ENCODE data around the gene ATP6AP1. TPM values are rescaled to one million over a fixed set of nuclear protein-coding genes. Genes with fewer than 3 reads are reported as not detected.

ATP6AP1 gene
- total and polyA plus RNA-seq, 3 donors from 2014 or later = 95.1 to 158 (median 119) TPM

DNA sequence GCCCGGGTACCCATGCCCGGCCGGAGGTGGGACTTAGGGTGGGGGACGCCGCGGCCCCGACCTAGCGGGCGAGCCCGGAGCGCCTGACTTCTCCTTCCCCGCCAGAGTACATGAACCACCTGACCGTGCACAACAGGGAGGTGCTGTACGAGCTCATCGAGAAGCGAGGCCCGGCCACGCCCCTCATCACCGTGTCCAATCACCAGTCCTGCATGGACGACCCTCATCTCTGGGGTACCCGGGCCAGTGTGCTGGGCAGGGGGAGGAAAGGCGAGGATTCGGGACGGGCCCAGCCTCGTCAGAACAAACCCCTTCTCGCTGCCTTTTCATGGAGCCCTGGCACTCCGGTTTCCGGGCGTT, 16.5 kb upstream of the ATP6AP1 start:
- no peaks in the 10 kb centered on the region for H3K9me3 ChIP-seq
- H3K27me3 ChIP-seq = no peaks in the 10 kb centered on the region
- intact Hi-C loops (cut with DNase I; ENCODE audit: low total_unique reads) = no loop called here
- peak overlapping the region; percentile 92 to 93 for H3K27ac ChIP-seq
- peak overlapping the region; percentile 60 to 79 for H3K4me3 ChIP-seq
- no peaks in the 10 kb centered on the region for H3K4me1 ChIP-seq
- H3K36me3 ChIP-seq (ENCODE audit: low read depth, missing control alignments) = no peaks in the 10 kb centered on the region
- peak; percentile 84 for DNase-seq
- no peak for TF ChIP-seq POLR2A (IDR thresholded peaks at IDR 0.05)
- TF ChIP-seq, protein P1, sequence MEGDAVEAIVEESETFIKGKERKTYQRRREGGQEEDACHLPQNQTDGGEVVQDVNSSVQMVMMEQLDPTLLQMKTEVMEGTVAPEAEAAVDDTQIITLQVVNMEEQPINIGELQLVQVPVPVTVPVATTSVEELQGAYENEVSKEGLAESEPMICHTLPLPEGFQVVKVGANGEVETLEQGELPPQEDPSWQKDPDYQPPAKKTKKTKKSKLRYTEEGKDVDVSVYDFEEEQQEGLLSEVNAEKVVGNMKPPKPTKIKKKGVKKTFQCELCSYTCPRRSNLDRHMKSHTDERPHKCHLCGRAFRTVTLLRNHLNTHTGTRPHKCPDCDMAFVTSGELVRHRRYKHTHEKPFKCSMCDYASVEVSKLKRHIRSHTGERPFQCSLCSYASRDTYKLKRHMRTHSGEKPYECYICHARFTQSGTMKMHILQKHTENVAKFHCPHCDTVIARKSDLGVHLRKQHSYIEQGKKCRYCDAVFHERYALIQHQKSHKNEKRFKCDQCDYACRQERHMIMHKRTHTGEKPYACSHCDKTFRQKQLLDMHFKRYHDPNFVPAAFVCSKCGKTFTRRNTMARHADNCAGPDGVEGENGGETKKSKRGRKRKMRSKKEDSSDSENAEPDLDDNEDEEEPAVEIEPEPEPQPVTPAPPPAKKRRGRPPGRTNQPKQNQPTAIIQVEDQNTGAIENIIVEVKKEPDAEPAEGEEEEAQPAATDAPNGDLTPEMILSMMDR (IDR thresholded peaks at IDR 0.05) = no peak
- WGBS, 2 donors = 4% methylated on average over 17 of the region's 29 CpGs; no CpG with 5 or more reads in 1 of the 2 donors

DNA sequence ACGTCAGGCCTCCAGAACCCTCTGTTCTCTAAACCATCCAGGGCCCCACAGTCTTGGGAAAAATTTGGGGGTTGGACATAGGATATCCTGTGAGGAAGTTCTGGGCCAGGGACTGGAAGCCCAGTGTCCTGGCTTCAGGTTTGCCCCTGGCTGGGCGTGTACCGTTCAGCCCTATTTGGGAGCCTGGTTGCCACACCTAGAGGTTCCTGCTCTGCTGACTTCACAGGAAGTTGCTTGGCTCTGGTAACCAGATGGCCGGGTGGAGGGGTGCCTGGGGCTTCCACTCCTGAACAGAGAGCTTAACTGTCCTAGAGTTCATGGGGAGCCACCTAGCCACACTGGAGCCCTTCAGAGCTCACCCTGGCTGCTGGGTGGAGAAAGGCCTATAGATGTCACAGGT, 16.0 kb upstream of the ATP6AP1 start:
- 34% methylated on average over 3 of the region's 4 CpGs; no CpG with 5 or more reads in 1 of the 2 donors for WGBS, 2 donors
- intact Hi-C loops (cut with DNase I; ENCODE audit: low total_unique reads) = no loop called here
- TF ChIP-seq POLR2A (IDR thresholded peaks at IDR 0.05) = no peak
- TF ChIP-seq, protein P1 (IDR thresholded peaks at IDR 0.05) = no peak
- H3K27me3 ChIP-seq = no peaks in the 10 kb centered on the region
- DNase-seq = no peak
- peak overlapping the region in 1 of 2 donors; percentile 92 for H3K27ac ChIP-seq
- no peaks in the 10 kb centered on the region for H3K4me1 ChIP-seq
- H3K4me3 ChIP-seq = peak overlapping the region in 1 of 2 donors; percentile 79
- H3K36me3 ChIP-seq (ENCODE audit: low read depth, missing control alignments) = no peaks in the 10 kb centered on the region
- H3K9me3 ChIP-seq = no peaks in the 10 kb centered on the region

DNA sequence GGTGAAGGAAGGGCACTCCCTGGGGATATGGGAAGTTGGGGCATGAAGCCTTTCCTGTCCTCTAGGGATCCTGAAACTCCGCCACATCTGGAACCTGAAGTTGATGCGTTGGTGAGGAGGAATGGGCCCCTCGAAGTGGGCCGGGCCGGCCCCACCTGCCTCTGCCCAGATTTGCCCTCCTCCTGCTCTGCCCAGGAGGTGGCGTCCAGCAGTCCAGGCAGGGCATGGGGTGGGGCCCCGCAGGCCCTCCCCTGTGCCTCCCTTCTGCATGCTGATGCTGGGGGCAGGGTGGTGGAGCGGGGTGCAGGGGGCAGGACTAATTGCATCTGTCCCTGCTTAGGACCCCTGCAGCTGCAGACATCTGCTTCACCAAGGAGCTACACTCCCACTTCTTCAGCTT, 15.3 kb upstream of the ATP6AP1 start:
- no peak overlapping the region for H3K27ac ChIP-seq
- no peak overlapping the region for H3K4me3 ChIP-seq
- intact Hi-C loops (cut with DNase I; ENCODE audit: low total_unique reads) = no loop called here
- H3K27me3 ChIP-seq = no peaks in the 10 kb centered on the region
- TF ChIP-seq POLR2A (IDR thresholded peaks at IDR 0.05) = no peak
- TF ChIP-seq, protein P1 (IDR thresholded peaks at IDR 0.05) = no peak
- no peak for DNase-seq
- no peaks in the 10 kb centered on the region for H3K4me1 ChIP-seq
- WGBS, 2 donors = 70 to 80% methylated on average over 1 to 2 of the region's 8 CpGs
- H3K36me3 ChIP-seq (ENCODE audit: low read depth, missing control alignments) = no peaks in the 10 kb centered on the region
- H3K9me3 ChIP-seq = no peaks in the 10 kb centered on the region

DNA sequence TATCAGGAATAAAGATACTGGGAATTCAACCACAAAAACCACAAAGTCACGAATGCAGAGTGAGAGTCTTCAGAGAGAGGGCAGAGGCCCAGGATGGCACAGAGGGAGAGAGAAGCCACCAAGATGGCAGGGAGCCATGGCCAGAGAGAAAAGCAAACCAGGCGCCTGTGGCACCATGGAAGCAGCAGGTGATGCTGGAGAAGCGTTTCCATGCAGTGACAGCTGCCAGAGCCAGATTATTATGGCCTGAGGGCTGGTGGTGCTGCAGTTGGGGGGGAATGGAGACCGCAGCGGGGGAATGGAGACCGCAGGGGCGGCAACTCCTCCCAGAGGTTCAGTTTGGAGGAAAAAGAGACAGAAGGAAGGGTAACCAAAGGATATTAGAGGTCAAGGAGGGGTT, 11.3 kb upstream of the ATP6AP1 start:
- H3K4me1 ChIP-seq = no peaks in the 10 kb centered on the region
- DNase-seq = no peak
- H3K4me3 ChIP-seq = no peak overlapping the region
- H3K27me3 ChIP-seq = no peaks in the 10 kb centered on the region
- no peak overlapping the region for H3K27ac ChIP-seq
- intact Hi-C loops (cut with DNase I; ENCODE audit: low total_unique reads) = no loop called here
- H3K36me3 ChIP-seq (ENCODE audit: low read depth, missing control alignments) = no peaks in the 10 kb centered on the region
- WGBS, 2 donors = 85 to 98% methylated on average over 5 to 7 of the region's 7 CpGs
- TF ChIP-seq, protein P1 (IDR thresholded peaks at IDR 0.05) = no peak
- TF ChIP-seq POLR2A (IDR thresholded peaks at IDR 0.05) = no peak
- no peaks in the 10 kb centered on the region for H3K9me3 ChIP-seq

DNA sequence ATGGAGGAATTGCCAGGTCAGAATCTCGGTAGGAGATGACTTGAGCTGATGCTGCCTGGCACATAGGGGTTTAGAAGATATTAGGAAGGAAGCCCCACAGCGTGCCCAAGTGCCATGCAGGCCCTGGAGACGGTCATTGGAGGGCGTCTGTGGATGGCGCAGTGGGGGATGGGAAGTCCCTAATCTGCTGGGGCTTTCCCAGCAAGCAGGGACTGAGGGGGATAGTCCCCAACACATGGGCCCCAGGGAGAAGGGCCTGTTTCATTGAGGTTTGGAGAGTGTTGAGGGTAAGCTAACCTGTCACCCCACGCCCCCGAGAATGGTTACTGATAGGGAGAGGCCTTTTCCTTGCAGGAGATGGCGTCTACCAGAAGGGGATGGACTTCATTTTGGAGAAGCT, 9.3 kb upstream of the ATP6AP1 start:
- 85 to 89% methylated on average over 3 to 8 of the region's 8 CpGs for WGBS, 2 donors
- DNase-seq = no peak
- no peak overlapping the region for H3K4me3 ChIP-seq
- intact Hi-C loops (cut with DNase I; ENCODE audit: low total_unique reads) = no loop called here
- no peaks in the 10 kb centered on the region for H3K9me3 ChIP-seq
- no peaks in the 10 kb centered on the region for H3K27me3 ChIP-seq
- H3K27ac ChIP-seq = no peak overlapping the region
- H3K36me3 ChIP-seq (ENCODE audit: low read depth, missing control alignments) = no peaks in the 10 kb centered on the region
- TF ChIP-seq POLR2A (IDR thresholded peaks at IDR 0.05) = no peak
- TF ChIP-seq, protein P1 (IDR thresholded peaks at IDR 0.05) = no peak
- no peaks in the 10 kb centered on the region for H3K4me1 ChIP-seq

Measured in testis (tissue), 3 donors.